LoVo (cell line): ENCODE measurements around the gene GOLGA6C.
"Not testable (repeated sequence)": the region's sequence is repeated elsewhere in the genome, so short reads cannot be mapped to it uniquely, and the experiment has no call there.

ENCODE experiments used
- DNase-seq: peaks from one replicate; pipeline ENCODE4 v3.0.0-alpha.2; 2016; ENCODE audit warnings: low spot score

The GOLGA6C gene

GRCh38 chr15:75314552-75315290 is 56.6 kb downstream of the GOLGA6C start:
- DNase-seq: no peak

DNA sequence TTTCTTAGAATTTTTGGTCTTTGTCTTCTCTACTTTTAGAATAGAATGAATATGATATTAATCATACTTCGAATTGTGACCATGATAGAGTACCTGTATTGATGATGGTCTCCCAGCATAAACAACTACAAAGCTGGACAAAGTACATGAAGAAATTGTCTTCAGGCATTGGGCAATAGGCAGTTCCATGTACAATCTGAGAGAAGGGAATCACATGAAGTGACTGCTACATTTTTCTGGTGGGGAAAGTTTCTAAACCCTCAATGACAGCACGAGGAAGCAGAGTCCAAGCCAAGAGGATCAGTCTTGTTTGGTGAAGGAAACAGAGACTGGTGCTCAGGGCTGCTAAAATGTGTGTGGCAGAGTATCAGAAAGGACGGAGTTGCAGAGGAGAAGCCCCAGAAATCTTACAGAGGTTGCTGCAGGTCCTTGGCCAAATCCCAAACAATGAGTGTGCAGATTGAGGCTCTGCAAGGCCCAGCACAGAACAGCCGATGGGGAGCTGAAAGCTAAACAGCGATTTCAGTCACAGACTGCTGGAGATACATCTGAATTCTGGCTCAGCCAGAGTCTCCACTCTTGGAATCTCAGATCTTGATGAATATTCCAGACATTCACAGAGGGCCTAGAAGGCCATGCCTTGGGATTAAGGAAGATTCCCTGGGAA is 61.2 kb downstream of the GOLGA6C start:
- DNase-seq: not testable (repeated sequence)
